ENCODE results near the gene FARP1.

FARP1 gene

GRCh38 chr13:98346904-98347636 lies 204.2 kb downstream of the FARP1 start:
- no peak overlapping the region for H3K4me3 ChIP-seq (ENCODE audit: low read depth, low read length)
- TF ChIP-seq, protein P1, sequence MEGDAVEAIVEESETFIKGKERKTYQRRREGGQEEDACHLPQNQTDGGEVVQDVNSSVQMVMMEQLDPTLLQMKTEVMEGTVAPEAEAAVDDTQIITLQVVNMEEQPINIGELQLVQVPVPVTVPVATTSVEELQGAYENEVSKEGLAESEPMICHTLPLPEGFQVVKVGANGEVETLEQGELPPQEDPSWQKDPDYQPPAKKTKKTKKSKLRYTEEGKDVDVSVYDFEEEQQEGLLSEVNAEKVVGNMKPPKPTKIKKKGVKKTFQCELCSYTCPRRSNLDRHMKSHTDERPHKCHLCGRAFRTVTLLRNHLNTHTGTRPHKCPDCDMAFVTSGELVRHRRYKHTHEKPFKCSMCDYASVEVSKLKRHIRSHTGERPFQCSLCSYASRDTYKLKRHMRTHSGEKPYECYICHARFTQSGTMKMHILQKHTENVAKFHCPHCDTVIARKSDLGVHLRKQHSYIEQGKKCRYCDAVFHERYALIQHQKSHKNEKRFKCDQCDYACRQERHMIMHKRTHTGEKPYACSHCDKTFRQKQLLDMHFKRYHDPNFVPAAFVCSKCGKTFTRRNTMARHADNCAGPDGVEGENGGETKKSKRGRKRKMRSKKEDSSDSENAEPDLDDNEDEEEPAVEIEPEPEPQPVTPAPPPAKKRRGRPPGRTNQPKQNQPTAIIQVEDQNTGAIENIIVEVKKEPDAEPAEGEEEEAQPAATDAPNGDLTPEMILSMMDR (IDR thresholded peaks at IDR 0.05; ENCODE audit: low read depth, low read length), result no peak

GRCh38 chr13:98347756-98348155 lies 204.9 kb downstream of the FARP1 start:
- TF ChIP-seq, protein P1 (IDR thresholded peaks at IDR 0.05; ENCODE audit: low read depth, low read length), result no peak
- no peak overlapping the region for H3K4me3 ChIP-seq (ENCODE audit: low read depth, low read length)

DNA sequence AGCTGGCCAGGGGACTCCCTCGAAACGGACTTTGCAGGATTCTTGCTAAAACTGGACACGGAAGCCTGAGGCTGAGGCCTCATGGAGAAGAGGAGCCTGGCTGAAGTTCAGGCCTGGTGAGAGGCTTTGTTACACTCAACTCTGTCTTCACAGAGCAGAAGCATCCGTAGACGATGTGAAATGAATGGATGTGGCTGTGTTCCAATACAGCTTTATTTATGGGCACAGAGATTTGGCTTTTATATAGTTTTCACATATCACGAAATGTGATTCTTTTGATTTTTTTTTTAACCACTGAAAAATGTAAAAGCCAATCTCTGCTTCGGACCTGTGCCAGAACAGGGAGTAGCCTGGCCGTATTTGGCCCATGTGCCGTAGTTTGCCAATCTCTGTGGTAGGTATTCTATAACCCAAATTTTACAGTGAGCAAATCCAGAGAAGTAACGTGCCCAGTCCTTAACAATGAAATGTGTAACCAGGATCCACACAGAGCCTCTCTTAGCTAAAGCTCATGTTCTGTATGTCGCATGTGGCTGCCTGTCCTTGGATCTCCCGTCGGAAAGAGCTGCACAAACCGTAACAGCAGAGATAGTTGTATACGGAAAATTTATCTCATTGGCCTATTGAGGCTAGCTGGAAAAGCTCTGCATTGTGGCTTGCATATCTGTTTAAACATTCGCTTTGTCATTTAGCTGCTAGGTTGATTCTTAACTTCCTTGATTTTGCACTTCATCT lies 205.7 kb downstream of the FARP1 start:
- TF ChIP-seq, protein P1 (IDR thresholded peaks at IDR 0.05; ENCODE audit: low read depth, low read length), result no peak

DNA sequence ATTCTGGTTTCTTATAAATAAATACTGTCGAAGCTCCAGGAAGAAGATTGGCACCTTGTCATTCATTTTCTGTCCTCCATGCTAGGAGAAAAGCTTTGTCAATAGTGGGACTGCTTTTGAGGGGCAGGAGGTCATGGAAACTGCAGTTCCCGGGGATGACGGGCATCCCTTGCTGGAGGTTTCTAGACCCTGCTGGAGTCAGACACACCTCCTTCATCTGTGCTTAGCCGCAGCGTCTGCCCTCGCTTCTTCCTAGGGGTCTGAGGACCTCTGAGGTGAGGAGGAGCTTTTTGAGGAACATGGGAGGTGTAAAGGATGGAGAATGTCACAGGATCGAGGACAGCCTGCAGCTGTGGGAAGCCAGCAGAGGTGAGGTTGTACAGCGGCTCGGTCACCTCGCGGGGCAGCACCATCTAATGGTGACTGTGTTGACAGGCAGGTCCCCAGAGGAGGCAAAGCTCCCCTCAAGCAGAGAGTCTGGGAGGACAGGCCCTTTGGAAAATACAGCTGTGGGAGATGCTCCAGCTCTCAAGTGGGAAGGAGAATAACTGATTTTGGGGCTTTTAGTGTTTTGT lies 206.9 kb downstream of the FARP1 start:
- H3K4me3 ChIP-seq (ENCODE audit: low read depth, low read length), result no peak overlapping the region
- TF ChIP-seq, protein P1 (IDR thresholded peaks at IDR 0.05; ENCODE audit: low read depth, low read length), result no peak

More for the DNA sequence above, 205.7 kb downstream of the FARP1 start:
- no peak overlapping the region for H3K4me3 ChIP-seq (ENCODE audit: low read depth, low read length)

- TF ChIP-seq, protein P1 (IDR thresholded peaks at IDR 0.05; ENCODE audit: low read depth, low read length), result no peak
- H3K4me3 ChIP-seq (ENCODE audit: low read depth, low read length), result no peak overlapping the region
Observed at GRCh38 chr13:98350746-98351330, 207.9 kb downstream of the FARP1 start.

DNA sequence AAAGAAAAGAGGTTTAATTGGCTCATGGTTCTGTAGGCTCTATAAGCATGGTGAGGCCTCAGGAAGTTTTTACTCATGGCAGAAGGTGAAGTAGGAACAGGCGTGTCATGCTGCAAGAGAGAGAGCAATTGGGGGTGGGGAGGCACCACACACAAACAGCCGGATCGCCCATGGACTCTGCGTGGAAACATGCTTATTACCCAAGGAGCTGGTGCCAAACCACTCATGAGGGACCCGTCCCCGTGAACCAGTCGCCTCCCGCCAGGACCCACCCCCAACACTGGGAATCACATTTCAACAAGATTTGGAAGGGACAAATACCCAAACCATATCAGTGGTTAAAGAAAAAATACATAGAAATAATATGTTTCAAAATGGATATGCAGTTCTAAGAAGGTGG lies 208.7 kb downstream of the FARP1 start:
- H3K4me3 ChIP-seq (ENCODE audit: low read depth, low read length), result no peak overlapping the region
- TF ChIP-seq, protein P1 (IDR thresholded peaks at IDR 0.05; ENCODE audit: low read depth, low read length), result no peak
